GM19025 (cell line): ENCODE measurements around the gene EIF4A2.
A peak's percentile ranks its signal among the peaks of the same experiment; 100 is the strongest.
"Not testable (repeated sequence)": the region's sequence is repeated elsewhere in the genome, so short reads cannot be mapped to it uniquely, and the experiment has no call there.

Experiments used
- ATAC-seq: cut with Tn5 transposase; IDR thresholded peaks from one replicate; pipeline ENCODE4 v1.9.1; 2021; ENCODE audit warnings: mild to moderate bottlenecking, low read depth, moderate library complexity; ENCODE audit not compliant: unreplicated experiment

EIF4A2 gene

DNA sequence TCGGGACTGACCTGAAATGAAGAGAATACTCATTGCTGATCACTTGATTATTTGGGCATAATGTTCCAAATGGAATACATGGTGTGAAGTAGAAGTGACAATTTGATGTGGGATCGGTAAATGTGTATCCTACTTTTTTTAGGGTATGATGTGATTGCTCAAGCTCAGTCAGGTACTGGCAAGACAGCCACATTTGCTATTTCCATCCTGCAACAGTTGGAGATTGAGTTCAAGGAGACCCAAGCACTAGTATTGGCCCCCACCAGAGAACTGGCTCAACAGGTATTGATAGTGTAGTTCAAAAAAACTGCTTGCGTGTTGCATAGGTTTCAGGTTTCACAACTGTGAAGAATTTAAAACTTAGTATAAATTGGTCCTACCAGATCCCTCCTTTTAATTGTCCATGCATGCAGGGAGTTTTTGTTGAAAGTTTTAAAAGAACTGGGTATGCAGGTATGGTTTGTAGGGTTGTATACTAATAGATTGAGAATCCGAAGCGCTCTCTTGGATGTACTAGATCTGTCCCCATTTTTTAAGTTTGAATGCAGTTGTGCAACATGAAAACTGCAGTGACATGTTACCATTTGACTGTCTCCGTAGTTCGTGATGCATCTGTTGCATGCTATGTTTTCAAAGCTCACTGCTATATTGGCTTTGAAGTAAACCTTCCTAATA lies 1.6 kb downstream of the EIF4A2 start:
- no peak for ATAC-seq

DNA sequence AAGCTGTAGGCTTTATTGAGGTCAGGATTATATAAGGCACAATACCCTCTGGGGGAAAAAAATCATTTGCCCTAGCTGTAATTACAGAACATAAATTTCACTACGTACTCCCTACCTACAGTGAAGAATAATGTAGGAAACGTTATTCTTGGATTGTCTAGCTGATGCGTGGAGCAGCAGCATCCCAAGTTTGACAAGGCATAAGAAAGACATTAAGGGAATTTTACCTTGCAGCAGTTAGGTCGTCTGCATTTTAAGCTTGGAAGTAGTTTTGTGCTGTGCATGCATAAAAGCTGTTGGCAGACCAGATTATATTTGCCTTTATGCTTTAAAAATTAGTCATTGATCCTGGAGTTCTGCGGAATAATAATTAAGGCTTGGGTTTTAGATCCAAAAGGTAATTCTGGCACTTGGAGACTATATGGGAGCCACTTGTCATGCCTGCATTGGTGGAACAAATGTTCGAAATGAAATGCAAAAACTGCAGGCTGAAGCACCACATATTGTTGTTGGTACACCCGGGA lies 2.2 kb downstream of the EIF4A2 start:
- no peak for ATAC-seq

DNA sequence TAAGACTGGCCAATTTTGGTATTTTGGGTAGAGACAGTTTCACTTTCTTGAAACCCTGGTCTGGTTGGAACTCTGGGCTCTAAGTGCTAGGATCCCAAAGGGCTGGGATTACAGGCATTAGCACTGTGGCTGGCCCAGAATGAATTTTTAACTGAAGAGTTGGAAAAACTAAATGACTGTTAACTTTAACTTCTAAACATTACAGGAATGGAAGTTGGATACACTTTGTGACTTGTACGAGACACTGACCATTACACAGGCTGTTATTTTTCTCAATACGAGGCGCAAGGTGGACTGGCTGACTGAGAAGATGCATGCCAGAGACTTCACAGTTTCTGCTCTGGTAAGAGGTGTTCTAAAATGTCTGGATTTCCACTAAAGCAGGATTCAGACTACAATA lies 3.5 kb downstream of the EIF4A2 start:
- no peak for ATAC-seq

DNA sequence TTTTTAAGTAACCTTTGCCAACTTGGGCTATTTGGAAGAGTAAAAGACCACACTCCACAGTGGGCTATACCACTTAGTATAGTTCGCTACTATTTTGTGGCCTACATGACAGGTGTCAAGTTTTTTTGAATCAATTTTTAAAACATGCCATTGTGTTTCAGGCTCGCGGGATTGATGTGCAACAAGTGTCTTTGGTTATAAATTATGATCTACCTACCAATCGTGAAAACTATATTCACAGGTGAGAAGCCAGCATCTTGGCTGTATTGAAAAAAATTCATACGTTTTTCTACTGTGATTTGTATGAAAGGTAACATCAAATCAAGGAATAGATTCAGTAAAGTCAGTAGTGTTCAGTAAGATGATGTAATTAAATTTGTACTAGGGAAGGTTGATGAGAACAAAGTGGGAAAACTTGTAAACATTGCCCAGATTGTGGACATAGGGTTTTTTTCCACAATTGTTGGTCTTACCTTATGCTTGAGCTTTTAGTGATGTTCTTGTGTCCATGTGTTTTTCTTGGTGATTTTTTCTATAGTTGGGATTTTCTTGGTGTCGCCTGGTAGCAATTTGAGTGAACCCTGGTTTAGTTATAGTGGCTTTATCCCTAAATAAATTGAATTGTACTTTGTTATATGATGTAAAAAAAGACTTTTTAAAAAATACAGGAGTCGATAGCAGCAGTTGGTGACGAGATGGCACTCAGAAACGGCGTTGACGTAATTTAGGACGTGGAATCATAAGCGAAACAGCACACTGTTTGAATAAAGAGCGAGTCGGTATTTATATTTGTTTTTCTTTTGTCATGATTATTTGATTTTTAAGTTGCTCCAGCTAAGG lies 4.5 kb downstream of the EIF4A2 start:
- ATAC-seq = no peak

DNA sequence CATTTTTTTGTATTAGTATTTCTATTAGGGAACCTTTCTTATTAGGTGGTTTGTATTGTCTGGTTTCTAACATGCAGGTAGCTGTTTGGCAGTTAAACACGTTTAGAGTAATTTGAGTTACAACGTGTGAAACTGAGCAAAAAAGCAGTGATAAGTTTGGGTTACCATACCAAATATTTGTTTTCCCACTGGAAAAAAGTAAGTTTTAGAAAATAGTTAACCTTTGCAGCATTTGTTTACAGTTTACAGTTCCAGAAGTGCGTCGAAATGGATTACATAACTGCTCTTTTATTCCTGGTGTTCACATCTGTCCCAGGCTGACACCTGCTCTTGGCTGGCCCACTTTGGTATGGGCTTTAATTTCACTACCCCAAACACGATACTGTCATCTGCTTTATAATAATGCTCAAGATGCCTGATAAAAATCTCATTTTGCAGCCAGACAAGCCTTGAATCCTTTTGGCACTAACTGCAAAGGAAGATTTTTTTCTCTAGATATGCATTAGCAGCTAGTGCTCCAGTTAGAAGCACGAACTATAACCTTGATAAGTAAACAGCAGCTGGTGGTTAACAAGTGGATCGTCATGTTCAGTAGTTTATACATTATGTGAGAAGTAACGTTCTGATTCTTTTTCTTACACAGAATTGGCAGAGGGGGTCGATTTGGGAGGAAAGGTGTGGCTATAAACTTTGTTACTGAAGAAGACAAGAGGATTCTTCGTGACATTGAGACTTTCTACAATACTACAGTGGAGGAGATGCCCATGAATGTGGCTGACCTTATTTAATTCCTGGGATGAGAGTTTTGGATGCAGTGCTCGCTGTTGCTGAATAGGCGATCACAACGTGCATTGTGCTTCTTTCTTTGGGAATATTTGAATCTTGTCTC lies 5.3 kb downstream of the EIF4A2 start:
- ATAC-seq = no peak

DNA sequence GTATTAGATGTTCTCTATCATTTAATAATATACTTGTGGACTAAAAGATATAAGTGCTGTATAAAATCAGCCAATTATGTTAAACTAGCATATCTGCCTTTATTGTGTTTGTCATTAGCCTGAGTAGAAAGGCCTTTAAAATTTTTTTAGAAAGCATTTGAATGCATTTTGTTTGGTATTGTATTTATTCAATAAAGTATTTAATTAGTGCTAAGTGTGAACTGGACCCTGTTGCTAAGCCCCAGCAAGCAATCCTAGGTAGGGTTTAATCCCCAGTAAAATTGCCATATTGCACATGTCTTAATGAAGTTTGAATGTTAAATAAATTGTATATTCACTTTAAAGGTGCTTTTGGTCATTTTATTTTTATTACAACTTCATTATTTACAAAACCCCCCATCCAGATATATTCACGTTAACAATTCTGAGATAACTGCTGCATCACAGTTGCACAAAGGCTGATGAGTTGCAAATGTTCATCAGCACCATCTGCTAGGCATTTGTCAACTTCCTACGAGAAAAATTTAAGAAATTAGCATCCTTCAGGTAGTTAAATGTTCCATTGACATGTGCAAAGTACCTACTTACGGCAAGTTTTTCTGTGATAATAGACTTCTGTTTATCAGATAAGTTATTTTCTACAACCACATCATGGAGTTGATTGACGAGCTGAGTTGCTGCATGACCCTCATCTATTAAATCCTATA lies 6.3 kb downstream of the EIF4A2 start:
- no peak for ATAC-seq

DNA sequence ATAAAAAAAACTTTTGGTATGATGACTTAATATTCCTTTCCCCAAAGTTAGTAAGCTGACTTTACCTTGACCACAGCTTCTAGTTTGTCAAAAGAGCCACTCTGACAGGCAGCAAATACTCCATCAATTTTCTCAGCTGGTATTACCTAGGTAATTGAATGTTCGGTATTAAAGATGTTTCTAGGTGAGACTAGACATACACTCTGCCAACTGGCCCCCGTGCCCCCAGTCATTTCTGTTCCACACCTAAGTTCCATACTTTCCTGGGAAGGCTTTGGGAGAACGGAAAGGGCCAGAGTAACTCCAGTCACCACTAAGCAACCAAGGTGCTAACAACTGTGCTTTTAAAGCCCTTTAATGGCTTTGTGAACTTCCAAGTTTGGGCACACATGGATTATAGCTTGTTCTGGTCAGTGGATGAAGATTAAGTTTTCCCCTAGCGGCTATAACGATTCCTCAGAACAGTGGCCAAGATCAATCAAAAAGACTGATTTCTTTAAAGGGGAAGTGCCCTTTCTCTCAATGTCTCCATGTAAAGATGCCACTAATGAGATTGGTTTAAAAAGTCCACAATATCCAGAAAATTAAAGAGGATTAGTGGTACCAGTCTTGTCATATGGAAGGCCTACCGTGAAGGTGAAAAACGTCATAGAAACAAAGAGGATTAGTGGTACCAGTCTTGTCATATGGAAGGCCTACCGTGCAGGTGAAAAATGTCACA lies 7.0 kb downstream of the EIF4A2 start:
- no peak for ATAC-seq

DNA sequence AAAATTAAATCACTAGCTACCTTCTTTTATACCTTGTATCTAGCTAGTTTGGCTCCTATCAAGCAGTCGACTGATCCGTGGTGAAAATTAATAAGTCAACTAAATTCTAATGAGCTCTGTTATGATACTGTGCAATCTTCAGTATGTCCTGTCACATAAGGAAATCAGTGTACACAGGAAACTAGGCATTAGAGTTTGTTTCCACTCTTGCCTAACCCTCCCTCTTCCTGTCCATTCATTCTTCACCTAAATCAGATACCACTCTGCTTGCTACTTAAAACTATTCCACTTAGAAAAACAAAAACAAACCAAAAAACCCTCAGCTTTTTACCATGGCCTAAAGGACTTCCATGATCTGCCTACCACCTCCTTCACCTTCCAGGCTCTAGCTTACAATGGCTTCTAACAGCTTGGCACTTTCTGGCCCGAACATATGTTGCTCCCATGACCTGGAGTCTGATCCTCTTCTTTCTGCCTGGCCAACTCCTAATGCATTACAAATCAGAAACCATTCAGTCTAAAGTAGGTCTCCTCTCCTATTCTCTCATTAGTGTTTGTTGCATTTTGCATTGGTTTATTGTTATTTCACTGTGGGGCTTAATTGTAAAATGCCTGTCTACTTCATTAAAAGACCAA lies 15.0 kb downstream of the EIF4A2 start:
- no peak for ATAC-seq

DNA sequence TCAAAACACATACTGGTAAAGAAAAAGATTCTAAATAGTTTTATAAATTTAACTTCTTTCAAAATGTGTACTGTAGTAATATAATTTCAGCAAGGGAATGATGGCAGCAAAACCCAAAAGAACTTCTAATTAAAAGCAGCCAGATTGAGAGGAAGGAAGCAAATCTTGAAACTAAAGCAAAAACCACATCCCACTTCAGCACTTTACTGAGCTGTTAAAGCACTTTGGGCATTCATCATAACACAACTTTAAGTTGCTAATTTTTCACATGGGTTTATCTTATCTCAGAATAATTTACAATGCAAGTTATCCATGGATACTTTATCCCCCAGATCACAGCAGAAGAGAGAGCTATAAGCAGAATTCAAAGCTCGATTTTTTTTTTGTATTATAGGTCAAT lies 16.9 kb downstream of the EIF4A2 start:
- no peak for ATAC-seq

DNA sequence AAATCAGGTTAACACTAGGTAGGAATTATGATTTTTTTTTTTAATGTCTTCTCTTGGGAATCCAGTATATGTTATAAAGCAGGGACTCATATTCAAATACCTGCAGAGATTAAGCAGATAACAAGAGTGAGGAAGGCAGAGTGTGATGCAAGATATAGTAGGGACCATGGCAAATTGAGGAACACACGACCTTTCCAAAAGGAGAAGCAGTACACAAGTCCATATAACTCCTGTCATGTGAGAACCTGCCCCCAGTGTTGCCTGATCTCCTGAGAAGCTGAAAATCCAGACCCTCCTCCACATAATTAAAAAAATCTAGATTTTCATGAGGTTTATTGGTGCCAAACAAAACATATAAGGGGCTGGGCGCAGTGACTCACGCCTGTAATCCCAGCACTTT lies 19.3 kb downstream of the EIF4A2 start:
- no peak for ATAC-seq

DNA sequence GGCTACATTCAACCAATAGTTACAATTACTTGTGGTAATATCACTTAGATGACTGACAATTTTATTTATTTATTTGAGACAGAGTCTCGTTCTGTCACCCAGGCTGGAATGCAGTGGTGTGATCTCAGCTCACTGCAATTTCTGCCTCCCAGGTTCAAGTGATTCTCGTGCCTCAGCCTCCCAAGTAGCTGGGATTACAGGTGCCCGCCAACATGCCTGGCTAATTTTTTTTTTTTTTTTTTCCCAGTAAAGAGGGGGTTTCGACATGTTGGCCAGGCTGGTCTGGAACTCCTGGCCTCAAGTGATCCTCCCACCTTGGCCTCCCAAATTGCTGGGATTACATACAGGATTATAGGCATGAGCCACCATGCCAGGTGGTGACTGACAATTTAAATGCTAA lies 20.1 kb downstream of the EIF4A2 start:
- not testable (repeated sequence) for ATAC-seq

DNA sequence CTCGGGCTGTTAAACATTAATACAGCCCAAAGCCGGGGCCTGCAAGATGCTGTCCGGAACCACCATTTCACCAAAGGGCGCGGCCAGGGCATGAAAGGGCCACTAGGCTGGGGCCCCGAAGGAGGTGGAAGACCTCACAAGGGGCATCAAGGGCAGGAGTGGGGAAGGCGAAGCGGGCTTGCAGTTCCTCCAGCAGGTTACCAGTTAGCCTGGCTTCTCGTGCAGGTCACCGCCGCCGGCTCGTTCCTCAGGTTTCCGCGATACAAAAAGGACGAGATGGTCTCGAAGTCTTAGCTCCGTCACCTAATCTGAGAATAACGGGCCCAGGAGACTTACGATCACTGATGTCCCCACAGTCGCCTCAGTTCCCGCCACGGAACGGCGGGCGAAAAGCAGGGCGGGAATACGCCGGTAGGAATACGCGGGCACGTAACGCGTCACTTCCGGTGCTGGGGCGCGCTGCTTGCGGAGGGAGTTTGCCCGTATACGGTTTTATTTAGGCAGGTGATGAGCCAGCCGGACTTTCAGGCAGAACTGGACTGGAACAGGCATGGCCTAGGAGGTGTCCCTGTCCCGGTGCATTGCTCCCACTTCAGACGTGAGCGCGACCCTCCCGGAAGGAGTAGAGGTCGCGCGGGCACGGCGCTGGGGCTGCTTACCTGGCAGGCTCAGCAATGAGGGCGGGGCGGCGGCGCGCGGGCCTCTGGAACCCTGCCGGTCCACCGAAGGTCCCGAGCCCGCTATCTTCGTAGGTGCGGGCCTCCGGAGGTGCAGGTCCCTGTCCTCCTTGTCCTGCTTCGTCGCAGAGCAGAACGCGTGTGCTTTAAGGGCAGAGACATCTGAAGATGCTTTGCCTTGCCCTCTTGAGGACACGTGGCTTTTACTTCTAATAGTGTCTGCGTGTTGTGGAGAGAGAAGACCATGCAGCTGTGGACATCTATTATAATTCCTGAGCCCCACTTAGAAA lies 23.0 kb downstream of the EIF4A2 start, which contains the start of gene RFC4:
Gene RFC4, minus strand, starts transcription at position 394 of the 967 bp plus-strand sequence. CDS start 1,769 bp downstream, outside the sequence.
- ATAC-seq = peak; percentile 94

DNA sequence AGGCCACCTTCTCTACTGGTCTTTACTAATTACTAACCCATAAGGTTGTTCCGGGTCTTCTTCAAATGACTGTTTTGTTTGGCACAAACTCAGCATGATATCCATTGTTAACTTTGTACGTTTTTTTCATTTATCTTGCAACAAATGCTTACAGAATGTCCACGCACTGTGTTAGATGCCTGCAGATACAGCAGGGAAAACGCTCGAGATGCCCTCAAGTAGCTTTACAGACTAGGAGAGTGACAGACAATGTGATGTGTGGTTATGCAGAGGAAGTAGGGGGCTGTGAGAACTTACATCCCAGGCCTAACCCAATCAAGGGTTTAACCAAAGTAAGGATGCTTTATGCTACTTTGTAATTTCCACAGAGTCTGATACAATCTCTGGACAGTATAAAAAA lies 23.9 kb downstream of the EIF4A2 start:
- ATAC-seq = no peak

DNA sequence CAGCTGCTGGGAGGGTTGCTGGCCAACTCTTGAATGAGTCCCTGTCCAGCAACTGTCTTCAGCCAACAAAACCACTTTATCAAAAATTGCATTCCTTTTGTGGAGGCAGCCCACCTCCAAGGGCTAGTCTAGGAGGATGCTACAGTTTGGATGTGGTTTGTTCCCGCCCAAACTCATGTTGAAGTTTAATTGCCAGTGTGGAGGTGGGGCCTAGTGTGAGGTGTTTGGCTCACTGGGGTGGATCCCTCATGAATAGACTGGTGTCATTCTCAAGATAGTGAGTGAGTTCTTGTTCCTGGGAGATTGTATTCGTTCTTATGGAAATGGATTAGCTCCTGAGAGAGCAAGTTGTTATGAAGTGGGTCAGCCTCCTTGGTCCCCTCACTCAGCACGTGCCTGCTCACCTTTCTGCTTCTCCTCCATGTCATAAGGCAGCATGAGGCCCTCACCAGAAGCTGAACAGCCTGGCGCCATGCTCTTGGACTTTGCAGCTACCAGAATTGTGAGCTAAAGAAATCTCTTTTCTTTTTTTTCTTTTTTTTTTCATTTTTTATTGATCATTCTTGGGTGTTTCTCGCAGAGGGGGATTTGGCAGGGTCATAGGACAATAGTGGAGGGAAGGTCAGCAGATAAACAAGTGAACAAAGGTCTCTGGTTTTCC lies 27.1 kb downstream of the EIF4A2 start:
- ATAC-seq = no peak

DNA sequence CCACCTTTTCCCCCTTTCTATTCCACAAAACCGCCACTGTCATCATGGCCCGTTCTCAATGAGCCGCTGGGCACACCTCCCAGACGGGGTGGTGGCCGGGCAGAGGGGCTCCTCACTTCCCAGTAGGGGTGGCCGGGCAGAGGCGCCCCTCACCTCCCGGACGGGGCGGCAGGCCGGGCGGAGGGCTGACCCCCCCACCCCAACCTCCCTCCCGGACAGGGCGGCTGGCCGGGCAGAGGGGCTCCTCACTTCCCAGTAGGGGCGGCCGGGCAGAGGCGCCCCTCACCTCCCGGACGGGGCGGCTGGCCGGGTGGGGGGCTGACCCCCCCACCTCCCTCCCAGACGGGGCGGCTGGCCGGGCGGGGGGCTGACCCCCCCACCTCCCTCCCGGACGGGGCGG lies 27.9 kb downstream of the EIF4A2 start:
- ATAC-seq = not testable (repeated sequence)

DNA sequence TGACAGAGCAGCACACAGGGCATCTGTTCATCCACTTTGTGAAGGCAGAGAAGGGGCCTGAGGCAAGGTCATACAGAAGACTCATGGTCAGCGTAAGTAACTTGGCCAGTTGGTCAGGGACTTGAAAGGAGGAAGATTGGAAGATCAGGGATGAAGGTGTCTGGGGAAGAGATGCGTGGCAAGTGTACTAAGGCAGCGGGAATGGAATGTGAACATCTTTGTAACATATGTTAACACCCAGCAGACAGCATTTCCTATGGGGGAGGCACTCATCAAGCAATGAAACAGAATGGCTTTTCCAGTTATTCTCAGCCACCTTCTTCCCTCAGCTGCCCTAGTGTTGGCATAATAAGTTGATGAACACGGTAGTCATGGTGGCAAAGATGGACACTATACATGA lies 30.7 kb downstream of the EIF4A2 start:
- ATAC-seq = no peak

DNA sequence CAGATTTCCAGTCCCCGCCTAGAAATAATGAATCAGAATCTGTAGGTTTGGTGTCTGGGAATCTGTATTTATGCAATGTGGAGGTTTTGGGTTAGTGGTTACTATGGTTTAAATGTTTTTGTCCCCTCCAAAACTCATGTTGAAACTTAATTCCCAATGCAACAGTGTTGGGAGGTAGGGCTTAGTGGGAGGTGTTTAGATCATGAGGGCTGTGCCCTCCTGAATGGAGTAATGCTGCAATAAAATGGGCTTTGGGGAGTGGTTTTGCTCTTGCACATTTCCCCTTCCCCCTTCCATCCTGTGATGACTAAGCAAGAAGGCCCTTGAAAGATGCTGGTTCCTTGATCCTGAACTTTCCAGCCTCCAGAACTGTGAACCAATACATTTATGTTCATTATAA lies 32.1 kb downstream of the EIF4A2 start:
- no peak for ATAC-seq
